Measurements from ENCODE around the gene MS4A3. TPM values are rescaled to one million over a fixed set of nuclear protein-coding genes. Genes with fewer than 3 reads are reported as not detected.
"Not testable (repeated sequence)": the region's sequence is repeated elsewhere in the genome, so short reads cannot be mapped to it uniquely, and the experiment has no call there.

MS4A3 gene
- total and polyA plus RNA-seq, 2 of the 4 experiments (the other 2 are of a cell fraction) = not detected

DNA sequence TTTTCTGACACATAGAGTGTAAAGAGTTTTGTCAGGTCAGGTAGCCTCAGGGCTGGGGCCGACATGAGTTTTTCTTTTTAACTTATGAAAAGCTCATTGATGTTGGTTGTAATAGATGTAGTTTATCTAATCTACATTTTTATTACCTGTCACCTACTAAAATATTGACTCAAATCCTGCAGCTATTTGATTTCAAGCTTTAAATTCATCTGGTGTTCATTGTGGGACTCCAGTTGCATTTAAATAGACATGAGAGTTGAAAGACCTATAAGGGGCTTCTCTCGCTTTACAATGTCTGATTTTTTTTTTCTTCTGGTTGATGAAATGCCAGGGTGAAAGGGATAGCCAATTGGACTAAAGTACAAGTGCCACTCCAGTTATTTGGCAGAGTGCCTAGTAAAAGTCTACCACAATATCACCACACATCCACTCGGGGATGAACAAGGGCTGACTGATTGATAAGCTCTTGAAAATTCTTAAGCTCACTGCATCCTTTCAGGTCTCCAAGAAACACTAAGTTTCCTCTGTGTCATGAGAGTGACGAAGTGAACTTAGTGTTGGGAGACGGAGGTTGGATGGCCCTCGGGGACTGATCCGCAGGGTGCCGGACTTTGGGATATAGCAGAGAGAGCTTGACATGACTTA, 48.1 kb downstream of the MS4A3 start:
- BruUV-seq (replicated peaks); H3K56ac ChIP-seq (ENCODE audit: extremely low read depth, insufficient read depth, low read length); H3K4me3 ChIP-seq (ENCODE audit: insufficient read depth, low read depth, low read length); H3K27me3 ChIP-seq (ENCODE audit: control insufficient read depth, insufficient read depth, low read length); H2BK15ac ChIP-seq (ENCODE audit: low read depth, low read length); POLR2A ChIA-PET (ENCODE audit: unreplicated experiment); H4K8ac ChIP-seq (ENCODE audit: low read depth in 2 of 2, low read length in 2 of 2); CTCF ChIA-PET; H3K23ac ChIP-seq (ENCODE audit: low read depth, low read length); H3K9ac ChIP-seq (ENCODE audit: low read depth, low read length); H3K18ac ChIP-seq (ENCODE audit: low read depth, low read length); H2AFZ ChIP-seq (replicated peaks; ENCODE audit: low read length, poor library complexity); H2AK5ac ChIP-seq (ENCODE audit: low read depth, low read length); H2AK9ac ChIP-seq (replicated peaks; ENCODE audit: low read depth, low read length, poor library complexity); dilution Hi-C loops (cut with HindIII; ENCODE audit: low sequenced_read_pairs, unreplicated experiment); H3K14ac ChIP-seq (replicated peaks; ENCODE audit: low read depth, low read length); H2BK20ac ChIP-seq (ENCODE audit: low read depth, low read length); H3K4me1 ChIP-seq (ENCODE audit: control insufficient read depth, insufficient read depth, low read length); H4K5ac ChIP-seq (ENCODE audit: low read depth, low read length); ATAC-seq (ENCODE audit: low read depth); H3K9me3 ChIP-seq (ENCODE audit: control insufficient read depth, insufficient read depth, low read length); H4K20me1 ChIP-seq (ENCODE audit: insufficient read depth, low read length); H3K4ac ChIP-seq (ENCODE audit: low read depth, low read length); H2BK5ac ChIP-seq (ENCODE audit: low read depth, low read length, poor library complexity, severe bottlenecking); H3K27ac ChIP-seq (ENCODE audit: insufficient read depth, low read length); H3K4me2 ChIP-seq (ENCODE audit: low read depth, low read length); H2BK120ac ChIP-seq (ENCODE audit: low read depth, low read length); intact Hi-C loops (cut with micrococcal nuclease); DNase-seq; in situ Hi-C loops (cut with MboI; ENCODE audit: low sequenced_read_pairs); H3K36me3 ChIP-seq (ENCODE audit: control insufficient read depth, insufficient read depth, low read length); H3K79me1 ChIP-seq (ENCODE audit: low read depth in 1 of 2, low read length in 2 of 2); H3K9me1 ChIP-seq (ENCODE audit: insufficient read depth, low read length); H4K91ac ChIP-seq (ENCODE audit: insufficient read depth, low read depth, low read length): not testable (repeated sequence)
- WGBS, 2 experiments (ENCODE audit: extremely low coverage in 2 of 2, insufficient read length in 1 of 2) = 69% methylated on average over 3 of the region's 8 CpGs; no CpG with 5 or more reads in 1 of the 2 experiments

DNA sequence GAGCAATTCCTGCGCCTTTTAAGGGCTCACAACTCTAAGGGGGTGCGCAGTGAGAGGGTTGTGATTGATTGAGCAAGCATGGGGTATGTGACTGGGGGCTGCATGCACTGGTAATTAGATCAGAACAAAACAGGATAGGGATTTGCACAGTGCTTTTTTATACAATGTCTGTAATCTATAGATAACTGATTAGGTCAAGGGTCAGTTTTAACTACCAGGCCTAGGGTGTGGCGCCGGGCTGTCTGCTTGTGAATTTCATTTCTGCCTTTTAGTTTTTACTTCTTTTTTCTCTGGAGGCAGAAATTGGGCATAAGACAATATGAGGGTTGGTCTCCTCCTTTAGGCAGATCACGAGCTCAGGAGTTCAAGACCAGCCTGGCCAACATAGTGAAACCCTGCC, 52.2 kb downstream of the MS4A3 start:
- H3K14ac ChIP-seq (replicated peaks; ENCODE audit: low read depth, low read length); H3K27me3 ChIP-seq (ENCODE audit: control insufficient read depth, insufficient read depth, low read length); H3K9me1 ChIP-seq (ENCODE audit: insufficient read depth, low read length); H3K23ac ChIP-seq (ENCODE audit: low read depth, low read length); H2BK5ac ChIP-seq (ENCODE audit: low read depth, low read length, poor library complexity, severe bottlenecking); H3K4me1 ChIP-seq (ENCODE audit: control insufficient read depth, insufficient read depth, low read length); H3K4me2 ChIP-seq (ENCODE audit: low read depth, low read length); in situ Hi-C loops (cut with MboI; ENCODE audit: low sequenced_read_pairs); DNase-seq; H3K4me3 ChIP-seq (ENCODE audit: insufficient read depth, low read depth, low read length); H3K18ac ChIP-seq (ENCODE audit: low read depth, low read length); H4K91ac ChIP-seq (ENCODE audit: insufficient read depth, low read depth, low read length); H3K56ac ChIP-seq (ENCODE audit: extremely low read depth, insufficient read depth, low read length); dilution Hi-C loops (cut with HindIII; ENCODE audit: low sequenced_read_pairs, unreplicated experiment); H2AK9ac ChIP-seq (replicated peaks; ENCODE audit: low read depth, low read length, poor library complexity); H3K36me3 ChIP-seq (ENCODE audit: control insufficient read depth, insufficient read depth, low read length); H2BK120ac ChIP-seq (ENCODE audit: low read depth, low read length); H3K79me1 ChIP-seq (ENCODE audit: low read depth in 1 of 2, low read length in 2 of 2); CTCF ChIA-PET; H2BK20ac ChIP-seq (ENCODE audit: low read depth, low read length); H4K8ac ChIP-seq (ENCODE audit: low read depth in 2 of 2, low read length in 2 of 2); intact Hi-C loops (cut with micrococcal nuclease); H3K9ac ChIP-seq (ENCODE audit: low read depth, low read length); H3K9me3 ChIP-seq (ENCODE audit: control insufficient read depth, insufficient read depth, low read length); H2AK5ac ChIP-seq (ENCODE audit: low read depth, low read length); H4K20me1 ChIP-seq (ENCODE audit: insufficient read depth, low read length); H2BK15ac ChIP-seq (ENCODE audit: low read depth, low read length); BruUV-seq (replicated peaks); H2AFZ ChIP-seq (replicated peaks; ENCODE audit: low read length, poor library complexity); ATAC-seq (ENCODE audit: low read depth); H3K27ac ChIP-seq (ENCODE audit: insufficient read depth, low read length); H3K4ac ChIP-seq (ENCODE audit: low read depth, low read length); H4K5ac ChIP-seq (ENCODE audit: low read depth, low read length); POLR2A ChIA-PET (ENCODE audit: unreplicated experiment): not testable (repeated sequence)
- 100% methylated on average over 1 of the region's 5 CpGs; no CpG with 5 or more reads in 1 of the 2 experiments for WGBS, 2 experiments (ENCODE audit: extremely low coverage in 2 of 2, insufficient read length in 1 of 2)
